HUDEP-2 (cell line): ENCODE data around the gene C9orf152.

Experiments used
- DNase-seq, 76 experiments: peaks; one replicate each; lab custom pipeline; 2025; ENCODE audit not compliant: unreplicated experiment in 76 of 76; lab: John Stamatoyannopoulos, UW

The C9orf152 gene

GRCh38 chr9:110208031-110208430 lies at the start of gene C9orf152:
Gene C9orf152 (minus strand): TSS chr9:110208159. CDS start chr9:110207579, 580 bp downstream.
- no peak for DNase-seq

GRCh38 chr9:110257097-110257841 lies 49.3 kb upstream of the C9orf152 start:
- peak in 20 of 76 experiments; percentile 8 to 68 (median 37) for DNase-seq

- peak; percentile 44 to 97 (median 93) for DNase-seq
Observed at GRCh38 chr9:110256380-110257096, 48.6 kb upstream of the C9orf152 start, which contains the start of gene TXN. Gene TXN (minus strand): TSS chr9:110256507. CDS start chr9:110256435, 72 bp downstream.

- peak in 25 of 76 experiments; percentile 3 to 54 (median 21) for DNase-seq
Observed at GRCh38 chr9:110255463-110256379, 47.8 kb upstream of the C9orf152 start.

GRCh38 chr9:110255034-110255462 lies 47.1 kb upstream of the C9orf152 start:
- peak in 2 of 76 experiments; percentile 2 to 9 for DNase-seq

GRCh38 chr9:110254500-110254899 lies 46.5 kb upstream of the C9orf152 start:
- no peak for DNase-seq

- no peak for DNase-seq
Observed at GRCh38 chr9:110252509-110253139, 44.7 kb upstream of the C9orf152 start.

GRCh38 chr9:110251770-110252169 lies 43.8 kb upstream of the C9orf152 start:
- peak in 1 of 76 experiments; percentile 1 for DNase-seq

GRCh38 chr9:110251212-110251611 lies 43.3 kb upstream of the C9orf152 start:
- DNase-seq, result no peak

- no peak for DNase-seq
Observed at GRCh38 chr9:110249603-110250002, 41.6 kb upstream of the C9orf152 start.

- no peak for DNase-seq
Observed at GRCh38 chr9:110248361-110248760, 40.4 kb upstream of the C9orf152 start.

GRCh38 chr9:110246214-110246613 lies 38.3 kb upstream of the C9orf152 start:
- DNase-seq, result no peak

- no peak for DNase-seq
Observed at GRCh38 chr9:110244616-110245015, 36.7 kb upstream of the C9orf152 start.

GRCh38 chr9:110241858-110242321 lies 33.9 kb upstream of the C9orf152 start:
- DNase-seq, result no peak

- DNase-seq, result no peak
Observed at GRCh38 chr9:110241260-110241857, 33.4 kb upstream of the C9orf152 start.

- no peak for DNase-seq
Observed at GRCh38 chr9:110240198-110240597, 32.2 kb upstream of the C9orf152 start.

- DNase-seq, result no peak
Observed at GRCh38 chr9:110228321-110228720, 20.4 kb upstream of the C9orf152 start.

GRCh38 chr9:110224583-110224982 lies 16.6 kb upstream of the C9orf152 start:
- no peak for DNase-seq

GRCh38 chr9:110220809-110221208 lies 12.8 kb upstream of the C9orf152 start:
- DNase-seq, result no peak

- DNase-seq, result peak in 15 of 76 experiments; percentile 1 to 40 (median 15)
Observed at GRCh38 chr9:110217656-110218099, 9.7 kb upstream of the C9orf152 start.
